Thyroid gland (tissue), 4 donors: Measurements from ENCODE around the gene ALPK3. TPM values are rescaled to one million over a fixed set of nuclear protein-coding genes. Genes with fewer than 3 reads are reported as not detected.
"Not testable (repeated sequence)": the region's sequence is repeated elsewhere in the genome, so short reads cannot be mapped to it uniquely, and the experiment has no call there.

Experiments used
- DNase-seq, 2 donors: peaks; one replicate each; pipeline ENCODE4 v3.0.0-alpha.2; 2019
- H3K27ac ChIP-seq, 3 donors: fragments of 200-600 bp; sonication (generic); 1 replicate in 2 of 3; 2 replicates in 1 of 3; pipeline ENCODE4 v1.5.1; 2016 to 2019; ENCODE audit warnings: mild to moderate bottlenecking in 1 of 3, moderate library complexity in 1 of 3
- H3K27me3 ChIP-seq: fragments of 200-600 bp; sonication (generic); one replicate; pipeline ENCODE4 v1.5.1; 2019
- H3K36me3 ChIP-seq, 2 donors: fragments of 200-600 bp; sonication (generic); one replicate each; pipeline ENCODE4 v1.5.1; 2016 to 2019
- H3K4me1 ChIP-seq, 2 donors: fragments of 200-600 bp; sonication (generic); one replicate each; pipeline ENCODE4 v1.5.1; 2017 to 2019
- H3K4me3 ChIP-seq, 3 donors: fragments of 200-600 bp; sonication (generic); replicated peaks in 1 of 3; 1 replicate in 2 of 3; 2 replicates in 1 of 3; pipeline ENCODE4 v1.5.1; 2016; ENCODE audit warnings: mild to moderate bottlenecking in 1 of 3
- H3K9me3 ChIP-seq: fragments of 200-600 bp; sonication (generic); one replicate; pipeline ENCODE4 v1.5.1; 2017
- CTCF ChIP-seq, 6 experiments: fragments of 200-600 bp in 3 of 6; fragments of 450-650 bp in 3 of 6; sonication (generic) in 3 of 6; IDR thresholded peaks; one replicate each; pipeline ENCODE4 v1.5.1; 2016 to 2019; ENCODE audit warnings: antibody characterized with exemption in 6 of 6, mild to moderate bottlenecking in 2 of 6, inconsistent platforms in 1 of 6, moderate library complexity in 1 of 6
- POLR2A ChIP-seq, 2 donors: fragments of 450-650 bp; IDR thresholded peaks; one replicate each; pipeline ENCODE4 v1.6.1; 2017; ENCODE audit warnings: antibody characterized with exemption in 2 of 2, mild to moderate bottlenecking in 2 of 2, moderate library complexity in 1 of 2
- WGBS, 2 donors: methylation state at CpG; one replicate each; pipeline ENCODE4 v1.1.5; 2017; 5-methylcytosine and 5-hydroxymethylcytosine counted together
- intact Hi-C: fragments of 100-400 bp; cut with DNase I; formaldehyde crosslinking; loops from one replicate; pipeline ENCODE4 v1.15.1; 2023
- total RNA-seq, 4 donors: library from RNA; depleted of rRNA; stranded (reverse); fragments of >200 nt; gene quantifications; one replicate each; pipeline ENCODE4 v1.2.3, GENCODE V29; 2016

Gene ALPK3
- total RNA-seq, 4 donors from 2014 or later = 5.8 to 10.4 (median 7.4) TPM

- Histone ChIP-seq H3K27me3 (no peaks in the 10 kb centered on the region), H3K9me3 (no peaks in the 10 kb centered on the region), H3K4me3 (no peak overlapping the region), H3K36me3 (no peaks in the 10 kb centered on the region), H3K4me1 (no peaks in the 10 kb centered on the region), H3K27ac (no peak overlapping the region)
- 67 to 70% methylated on average over 5 of the region's 5 CpGs for WGBS, 2 donors
- intact Hi-C loops = no loop called here
- no peak for TF ChIP-seq CTCF (IDR thresholded peaks at IDR 0.05)
- no peak for TF ChIP-seq POLR2A (IDR thresholded peaks at IDR 0.05)
- no peak for DNase-seq
Measured at GRCh38 chr15:84874981-84875699, 58.0 kb downstream of the ALPK3 start.

- no peak for DNase-seq
- TF ChIP-seq POLR2A (IDR thresholded peaks at IDR 0.05) (no peak), CTCF (IDR thresholded peaks at IDR 0.05) (no peak)
- Histone ChIP-seq H3K27me3 (no peaks in the 10 kb centered on the region), H3K4me3 (no peak overlapping the region), H3K4me1 (peaks cover 0 to 5% of the 10 kb centered on the region in 2 donors), H3K9me3 (no peaks in the 10 kb centered on the region), H3K27ac (no peak overlapping the region), H3K36me3 (no peaks in the 10 kb centered on the region)
- intact Hi-C loops = no loop called here
Measured at GRCh38 chr15:84876269-84876668, 59.1 kb downstream of the ALPK3 start.

- H3K9me3 ChIP-seq, H3K36me3 ChIP-seq, H3K27me3 ChIP-seq, DNase-seq, intact Hi-C loops, H3K4me3 ChIP-seq, H3K27ac ChIP-seq: not testable (repeated sequence)
- WGBS, 2 donors = 93 to 94% methylated on average over 3 of the region's 3 CpGs
- H3K4me1 ChIP-seq = peaks cover 0 to 11% of the 10 kb centered on the region in 2 donors
Measured at GRCh38 chr15:84877701-84878100, 60.5 kb downstream of the ALPK3 start.

DNA sequence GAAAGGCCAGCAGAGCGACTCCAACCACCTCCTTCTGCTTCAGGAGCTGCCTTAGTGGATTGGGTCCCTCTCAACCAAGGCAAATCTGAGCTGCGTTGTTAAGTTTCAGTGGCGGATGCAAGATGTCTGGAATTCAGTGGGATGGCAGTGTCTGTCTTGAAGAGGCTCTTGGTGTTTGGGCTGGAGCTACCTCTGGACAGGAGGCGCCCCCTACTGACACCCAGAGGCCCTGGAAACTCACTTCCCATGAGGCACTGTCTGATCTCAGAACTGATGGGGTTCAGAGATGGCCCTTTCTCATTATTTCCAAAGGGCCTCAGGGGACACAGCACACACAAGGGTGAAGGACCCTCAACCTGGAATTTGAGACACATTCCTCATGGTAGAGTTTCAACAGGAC, 61.3 kb downstream of the ALPK3 start:
- Histone ChIP-seq H3K4me3 (no peak overlapping the region), H3K27ac (no peak overlapping the region), H3K9me3 (no peaks in the 10 kb centered on the region), H3K36me3 (no peaks in the 10 kb centered on the region), H3K27me3 (no peaks in the 10 kb centered on the region), H3K4me1 (peaks cover 0 to 11% of the 10 kb centered on the region in 2 donors)
- intact Hi-C loops = no loop called here
- peak; percentile 54 to 64 for DNase-seq
- WGBS, 2 donors = 37 to 64% methylated on average over 3 to 4 of the region's 4 CpGs
- TF ChIP-seq POLR2A (IDR thresholded peaks at IDR 0.05) = no peak
- peak in 5 of 6 experiments; percentile 22 to 57 (median 51) for TF ChIP-seq CTCF (IDR thresholded peaks at IDR 0.05)

GRCh38 chr15:84879088-84879780, 62.1 kb downstream of the ALPK3 start:
- 67 to 88% methylated on average over 9 to 10 of the region's 11 CpGs for WGBS, 2 donors
- Histone ChIP-seq H3K36me3 (no peaks in the 10 kb centered on the region), H3K27ac (no peak overlapping the region), H3K4me3 (no peak overlapping the region), H3K9me3 (no peaks in the 10 kb centered on the region), H3K4me1 (peaks cover 0 to 11% of the 10 kb centered on the region in 2 donors), H3K27me3 (no peaks in the 10 kb centered on the region)
- no peak for DNase-seq
- no peak for TF ChIP-seq POLR2A (IDR thresholded peaks at IDR 0.05)
- TF ChIP-seq CTCF (IDR thresholded peaks at IDR 0.05) = no peak
- intact Hi-C loops = no loop called here
